ENCODE measurements around the gene ASB8. TPM values are rescaled to one million over a fixed set of nuclear protein-coding genes. Genes with fewer than 3 reads are reported as not detected.
A peak's percentile ranks its signal among the peaks of the same experiment; 100 is the strongest.

The ASB8 gene
- total and polyA plus RNA-seq, 9 of the 15 experiments (the other 6 are each of a cell fraction or from before 2014, with no cell fraction given) = 13.3 to 29.0 (median 19.6) TPM

- TF ChIP-seq RHOXF2B (CRISPR knock-in tag; conservative IDR thresholded peaks at IDR 0.05) (no peak), KLF10 (CRISPR knock-in tag; IDR thresholded peaks at IDR 0.05) (no peak), MCM3 (IDR thresholded peaks at IDR 0.05) (no peak), POLR2A (conservative IDR thresholded peaks at IDR 0.05) (peak; percentile 98), ZZZ3 (IDR thresholded peaks at IDR 0.05) (no peak), NR2C1 (IDR thresholded peaks at IDR 0.05) (no peak), NR2C1 (tag; IDR thresholded peaks at IDR 0.05) (peak; percentile 15; the same call in 1 of the 2 replicates), SNRNP70 (optimal IDR thresholded peaks at IDR 0.05; ENCODE audit: low read depth, low read length) (no peak), PCBP2 (IDR thresholded peaks at IDR 0.05; ENCODE audit: low read depth, low read length, poor library complexity, severe bottlenecking) (no peak), HDAC2 (IDR thresholded peaks at IDR 0.05) (0 out of 2 replicates have a peak, but pooled peaks have one; percentile 19), MCM7 (IDR thresholded peaks at IDR 0.05) (no peak), ARID1B (IDR thresholded peaks at IDR 0.05) (no peak), YBX1 (IDR thresholded peaks at IDR 0.05) (no peak), RERE (CRISPR knock-in tag; IDR thresholded peaks at IDR 0.05; ENCODE audit: borderline replicate concordance) (no peak), TAF9B (IDR thresholded peaks at IDR 0.05; ENCODE audit: partially characterized antibody) (peak; percentile 87), PRDM10 (IDR thresholded peaks at IDR 0.05; ENCODE audit: partially characterized antibody) (no peak), CHD2 (IDR thresholded peaks at IDR 0.05; ENCODE audit: low read depth, low read length) (no peak)
These were observed 40.8 kb upstream of the ASB8 start (continued) for GRCh38 chr12:48197971-48198671.
